OCI-LY7 (cell line): ENCODE results near the gene FKTN. TPM values are rescaled to one million over a fixed set of nuclear protein-coding genes. Genes with fewer than 3 reads are reported as not detected.

Experiments used
- BruUV-seq: library from RNA; stranded (reverse); fragments of 400-500 nt; replicated peaks from 2 replicates; lab custom pipeline; 2021; lab: Mats Ljungman, UMichigan
- CTCF ChIA-PET: fragments of 300-600 bp; sonication (Branson Sonifier 250); formaldehyde crosslinking; loops from one replicate; lab custom pipeline; 2022; ENCODE audit warnings: antibody characterized with exemption; ENCODE audit not compliant: unreplicated experiment; lab: Charles Lee
- POLR2A ChIA-PET: fragments of 300-600 bp; sonication (Branson Sonifier 250); formaldehyde crosslinking; loops from one replicate; lab custom pipeline; 2022; ENCODE audit warnings: antibody characterized with exemption; lab: Charles Lee
- DNase-seq: peaks from one replicate; pipeline ENCODE4 v3.0.0-alpha.2; 2015; ENCODE audit warnings: low spot score
- H2AFZ ChIP-seq: fragments of 200-600 bp; sonication (generic), shearing (Covaris generic); 2 replicates; pipeline ENCODE4 v1.6.1; 2014; ENCODE audit warnings: mild to moderate bottlenecking, antibody characterized with exemption, low read length, moderate library complexity
- H3K27ac ChIP-seq: fragments of 200-600 bp; sonication (generic); 2 replicates; pipeline ENCODE4 v1.5.1; 2014; ENCODE audit warnings: mixed run types, low read depth, mild to moderate bottlenecking, moderate library complexity, low read length, inconsistent platforms; ENCODE audit not compliant: poor library complexity, severe bottlenecking
- H3K36me3 ChIP-seq: fragments of 200-600 bp; sonication (generic); 2 replicates; pipeline ENCODE4 v1.6.1; 2014; ENCODE audit warnings: mild to moderate bottlenecking, antibody characterized with exemption, low read length, moderate library complexity, mixed read lengths; ENCODE audit not compliant: insufficient read depth
- H3K4me1 ChIP-seq: fragments of 200-600 bp; sonication (generic); 2 replicates; pipeline ENCODE4 v1.5.1; 2014; ENCODE audit warnings: mild to moderate bottlenecking, low read length; ENCODE audit not compliant: insufficient read depth, poor library complexity, severe bottlenecking
- H3K4me2 ChIP-seq: fragments of 200-600 bp; sonication (generic); 2 replicates; pipeline ENCODE4 v1.6.1; 2014; ENCODE audit warnings: mild to moderate bottlenecking, low read length
- H3K4me3 ChIP-seq: fragments of 200-600 bp; sonication (generic); 2 replicates; pipeline ENCODE4 v1.5.1; 2014; ENCODE audit warnings: mild to moderate bottlenecking, low read depth, low read length; ENCODE audit not compliant: poor library complexity, severe bottlenecking
- H3K79me2 ChIP-seq: fragments of 200-600 bp; sonication (generic); 2 replicates; pipeline ENCODE4 v1.6.1; 2016; ENCODE audit warnings: low read depth, mild to moderate bottlenecking, low read length, moderate library complexity, mixed read lengths; ENCODE audit not compliant: insufficient read depth
- H3K9me2 ChIP-seq: fragments of 200-600 bp; sonication (generic); 2 replicates; pipeline ENCODE4 v1.6.1; 2016; ENCODE audit warnings: mild to moderate bottlenecking, low read length, mixed read lengths; ENCODE audit not compliant: insufficient read depth
- H3K9me3 ChIP-seq: fragments of 200-600 bp; sonication (generic); 2 replicates; pipeline ENCODE4 v1.6.1; 2014; ENCODE audit warnings: mild to moderate bottlenecking, mixed run types, low read length, mixed read lengths
- H4K20me1 ChIP-seq: fragments of 200-600 bp; sonication (generic); 2 replicates; pipeline ENCODE4 v1.6.1; 2014; ENCODE audit warnings: mild to moderate bottlenecking, antibody characterized with exemption, low read length, moderate library complexity, mixed read lengths; ENCODE audit not compliant: insufficient read depth
- EZH2phosphoT487 ChIP-seq: fragments of 200-600 bp; sonication (generic); IDR thresholded peaks from 2 replicates; pipeline ENCODE4 v1.6.1; 2018; ENCODE audit warnings: low read depth, borderline replicate concordance, mild to moderate bottlenecking, mixed run types, antibody characterized with exemption, low read length, moderate library complexity, mixed read lengths
- intact Hi-C: fragments of 100-400 bp; cut with micrococcal nuclease; formaldehyde crosslinking; loops from one replicate; pipeline ENCODE4 v1.10.0; 2022; ENCODE audit not compliant: unreplicated experiment
- total RNA-seq, 2 experiments: library from RNA; depleted of rRNA in 1 of 2; stranded (reverse); fragments of >200 nt in 1 of 2; shearing (Covaris generic) in 1 of 2; gene quantifications; 2 replicates each; pipeline ENCODE4 v1.2.3, GENCODE V29; 2014 to 2022
- TF ChIP-seq, protein P1 (sequence below): fragments of 200-600 bp; sonication (generic); conservative IDR thresholded peaks from 2 replicates; pipeline ENCODE4 v1.5.1; 2014; ENCODE audit warnings: mild to moderate bottlenecking, antibody characterized with exemption, low read length, moderate library complexity, mixed read lengths

The FKTN gene
- total RNA-seq, 2 experiments from 2014 or later: 10.7 to 17.3 TPM

DNA sequence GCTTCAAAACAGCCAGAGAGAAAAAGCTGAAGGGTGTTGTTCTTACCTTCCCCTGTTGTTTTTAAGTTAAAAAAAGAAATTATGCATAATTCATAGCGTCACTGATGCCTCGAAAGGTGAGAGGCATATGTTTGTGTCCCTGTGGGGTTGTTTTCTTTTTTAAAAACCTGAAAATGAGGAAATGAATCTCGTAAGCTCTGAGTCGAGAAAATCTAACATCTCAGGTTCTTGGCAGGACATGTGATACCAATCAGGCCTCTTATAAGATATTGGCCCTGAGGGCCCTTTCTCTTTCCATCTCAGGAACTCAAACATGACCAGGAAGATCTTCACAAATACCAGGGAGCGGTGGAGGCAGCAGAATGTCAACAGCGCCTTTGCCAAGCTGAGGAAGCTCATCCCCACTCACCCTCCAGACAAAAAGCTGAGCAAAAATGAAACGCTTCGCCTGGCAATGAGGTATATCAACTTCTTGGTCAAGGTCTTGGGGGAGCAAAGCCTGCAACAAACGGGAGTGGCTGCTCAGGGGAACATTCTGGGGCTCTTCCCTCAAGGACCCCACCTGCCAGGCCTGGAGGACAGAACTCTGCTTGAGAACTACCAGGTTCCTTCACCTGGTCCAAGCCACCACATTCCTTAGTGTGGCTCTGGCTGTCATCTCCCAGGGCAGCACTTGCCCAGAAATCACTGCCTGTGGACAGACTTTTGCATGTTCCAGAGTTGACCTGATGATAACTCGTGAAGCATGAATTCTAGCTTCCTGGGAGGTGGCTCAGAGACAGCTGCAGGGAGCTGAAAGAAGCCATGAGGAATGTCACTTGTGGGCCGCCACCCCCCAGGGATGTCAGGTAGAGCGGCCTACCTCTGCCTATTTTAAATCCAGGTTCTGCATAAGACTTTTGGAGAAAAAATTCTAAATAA lies 104.5 kb downstream of the FKTN start, which contains the start of gene TAL2:
TSS of gene TAL2 (plus strand) at position 274 of the 921 bp plus-strand sequence. CDS start at position 314, 40 bp downstream.
- intact Hi-C loops: no loop called here
- TF ChIP-seq, protein P1, sequence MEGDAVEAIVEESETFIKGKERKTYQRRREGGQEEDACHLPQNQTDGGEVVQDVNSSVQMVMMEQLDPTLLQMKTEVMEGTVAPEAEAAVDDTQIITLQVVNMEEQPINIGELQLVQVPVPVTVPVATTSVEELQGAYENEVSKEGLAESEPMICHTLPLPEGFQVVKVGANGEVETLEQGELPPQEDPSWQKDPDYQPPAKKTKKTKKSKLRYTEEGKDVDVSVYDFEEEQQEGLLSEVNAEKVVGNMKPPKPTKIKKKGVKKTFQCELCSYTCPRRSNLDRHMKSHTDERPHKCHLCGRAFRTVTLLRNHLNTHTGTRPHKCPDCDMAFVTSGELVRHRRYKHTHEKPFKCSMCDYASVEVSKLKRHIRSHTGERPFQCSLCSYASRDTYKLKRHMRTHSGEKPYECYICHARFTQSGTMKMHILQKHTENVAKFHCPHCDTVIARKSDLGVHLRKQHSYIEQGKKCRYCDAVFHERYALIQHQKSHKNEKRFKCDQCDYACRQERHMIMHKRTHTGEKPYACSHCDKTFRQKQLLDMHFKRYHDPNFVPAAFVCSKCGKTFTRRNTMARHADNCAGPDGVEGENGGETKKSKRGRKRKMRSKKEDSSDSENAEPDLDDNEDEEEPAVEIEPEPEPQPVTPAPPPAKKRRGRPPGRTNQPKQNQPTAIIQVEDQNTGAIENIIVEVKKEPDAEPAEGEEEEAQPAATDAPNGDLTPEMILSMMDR: no peak
- no peak for TF ChIP-seq EZH2phosphoT487
- Histone ChIP-seq H3K4me1 (peaks cover 14% of the 10 kb centered on the region), H3K4me3 (no peak within 1 kb of the TSS), H2AFZ (no peak within 1 kb of the TSS), H3K4me2 (0 out of 2 replicates have a peak within 1 kb of the TSS, but pooled peaks have one; percentile 4), H3K9me2 (no peaks in the 10 kb centered on the region), H3K27ac (no peak within 1 kb of the TSS), H3K79me2 (no peaks in the 10 kb centered on the region), H3K36me3 (no peaks in the 10 kb centered on the region), H3K9me3 (no peaks in the 10 kb centered on the region), H4K20me1 (no peaks in the 10 kb centered on the region)
- ChIA-PET CTCF (no interaction called here), POLR2A (interaction anchor here (1.4 kb wide), 1 partner anchor 10 kb away, joined by 3 read pairs; no protein-coding TSS in a partner anchor)
- peak; percentile 34 for DNase-seq
- BruUV-seq: no TSS peak

DNA sequence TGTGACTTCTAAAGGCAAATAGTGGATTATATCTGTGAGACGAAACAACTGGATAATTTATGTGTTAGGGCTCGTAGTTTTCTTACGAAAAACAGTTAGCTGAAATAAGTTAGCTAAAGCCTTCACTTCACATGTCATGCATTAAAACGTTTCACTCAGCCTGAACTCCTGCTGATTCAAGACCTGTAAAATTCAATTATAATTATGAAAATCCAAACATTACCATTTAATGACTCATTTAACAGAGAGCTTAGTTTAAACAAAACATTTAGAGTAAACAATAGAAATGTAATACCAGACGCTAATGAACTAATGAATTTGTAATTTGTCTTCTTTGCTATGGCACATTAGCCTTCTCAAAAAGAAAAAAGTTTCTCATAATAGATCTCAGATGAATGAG lies 106.0 kb downstream of the FKTN start:
- DNase-seq: no peak
- Histone ChIP-seq H3K27ac (no peak overlapping the region), H3K9me3 (no peaks in the 10 kb centered on the region), H4K20me1 (no peaks in the 10 kb centered on the region), H3K36me3 (no peaks in the 10 kb centered on the region), H3K4me3 (no peak overlapping the region), H3K4me1 (peaks cover 14% of the 10 kb centered on the region), H2AFZ (no peak overlapping the region), H3K4me2 (no peak overlapping the region), H3K9me2 (no peaks in the 10 kb centered on the region), H3K79me2 (no peaks in the 10 kb centered on the region)
- TF ChIP-seq, protein P1: no peak
- TF ChIP-seq EZH2phosphoT487: no peak
- no TSS peak for BruUV-seq
- POLR2A ChIA-PET: interaction anchor here (0.6 to 1.2 kb wide), 4 partner anchors 8 to 1517 kb away, joined by 3 to 6 read pairs (median 6); no protein-coding TSS in a partner anchor
- CTCF ChIA-PET: interaction anchor here (1.0 kb wide), 1 partner anchor 54 kb away, joined by 3 read pairs; no protein-coding TSS in a partner anchor
- intact Hi-C loops: no loop called here
